BLaER1 treated with 17β-estradiol and CSF1 and Interleukin-3, amounts not matched to agents 10 nM and 100 nM (cell line): ENCODE data around the gene NCAM2.
"Not testable (repeated sequence)": the region's sequence is repeated elsewhere in the genome, so short reads cannot be mapped to it uniquely, and the experiment has no call there.

Source experiments
- H3K27ac ChIP-seq, 11 experiments: shearing (Covaris generic); formaldehyde crosslinking; 2 replicates each; pipeline ENCODE4 v1.8.1; 2022
- H3K27me3 ChIP-seq, 11 experiments: shearing (Covaris generic); formaldehyde crosslinking; 2 replicates each; pipeline ENCODE4 v1.8.1; 2022
- H3K36me3 ChIP-seq, 11 experiments: shearing (Covaris generic); formaldehyde crosslinking; 2 replicates each; pipeline ENCODE4 v1.8.1; 2022
- H3K4me1 ChIP-seq, 10 experiments: shearing (Covaris generic); formaldehyde crosslinking; 2 replicates each; pipeline ENCODE4 v1.8.1; 2022
- H3K4me2 ChIP-seq, 11 experiments: shearing (Covaris generic); formaldehyde crosslinking; 2 replicates each; pipeline ENCODE4 v1.8.1; 2022
- H3K4me3 ChIP-seq, 10 experiments: shearing (Covaris generic); formaldehyde crosslinking; 2 replicates each; pipeline ENCODE4 v1.8.1; 2022
- H3K9ac ChIP-seq, 11 experiments: shearing (Covaris generic); formaldehyde crosslinking; 2 replicates each; pipeline ENCODE4 v1.8.1; 2022
- H3K9me3 ChIP-seq, 11 experiments: shearing (Covaris generic); formaldehyde crosslinking; replicated peaks in 1 of 11; 2 replicates each; pipeline ENCODE4 v1.8.1; 2022
- H4K20me1 ChIP-seq, 11 experiments: shearing (Covaris generic); formaldehyde crosslinking; 2 replicates each; pipeline ENCODE4 v1.8.1; 2022
- Cebpa-rat ChIP-seq, 11 experiments: shearing (Covaris generic); IDR thresholded peaks; 2 replicates each; pipeline ENCODE4 v1.8.1; 2022

Gene NCAM2

GRCh38 chr21:21148514-21148913 is 150.3 kb downstream of the NCAM2 start:
- Histone ChIP-seq H3K27ac (no peak overlapping the region), H3K36me3 (no peaks in the 10 kb centered on the region), H3K4me3 (no peak overlapping the region), H3K9me3 (no peaks in the 10 kb centered on the region), H3K4me2 (no peak overlapping the region), H4K20me1 (no peaks in the 10 kb centered on the region), H3K27me3 (no peaks in the 10 kb centered on the region), H3K4me1 (no peaks in the 10 kb centered on the region), H3K9ac (no peak overlapping the region)
- TF ChIP-seq Cebpa-rat (IDR thresholded peaks at IDR 0.05), result no peak

- not testable (repeated sequence) for H3K9ac ChIP-seq, H3K27me3 ChIP-seq, H3K9me3 ChIP-seq, H3K4me3 ChIP-seq, H3K4me2 ChIP-seq, H3K27ac ChIP-seq, H3K4me1 ChIP-seq, H4K20me1 ChIP-seq, H3K36me3 ChIP-seq
Measured at GRCh38 chr21:21149445-21149844, 151.2 kb downstream of the NCAM2 start.

DNA sequence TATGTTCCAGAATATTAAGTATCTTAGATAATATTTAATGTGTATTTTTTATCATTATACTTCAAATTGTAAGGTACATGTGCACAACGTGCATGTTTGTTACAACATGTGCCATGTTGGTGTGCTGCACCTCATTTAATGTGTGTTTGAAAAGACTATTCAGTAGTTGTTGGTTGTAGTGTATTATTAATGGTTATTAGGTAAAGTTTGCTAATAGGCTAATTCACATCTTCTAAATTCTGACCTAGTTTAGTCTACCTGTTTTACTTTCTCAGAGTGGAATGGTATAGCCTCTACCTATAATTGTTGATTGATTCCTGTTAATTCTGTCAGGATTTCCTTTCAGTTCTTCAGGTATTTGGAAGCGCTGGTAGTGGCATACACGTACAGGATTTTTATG is 153.0 kb downstream of the NCAM2 start:
- Histone ChIP-seq H3K4me1 (no peaks in the 10 kb centered on the region), H3K27me3 (no peaks in the 10 kb centered on the region), H3K27ac (no peak overlapping the region), H3K9ac (no peak overlapping the region), H3K4me2 (no peak overlapping the region), H3K9me3 (no peaks in the 10 kb centered on the region), H3K36me3 (no peaks in the 10 kb centered on the region), H4K20me1 (no peaks in the 10 kb centered on the region), H3K4me3 (no peak overlapping the region)
- TF ChIP-seq Cebpa-rat (IDR thresholded peaks at IDR 0.05), result no peak

DNA sequence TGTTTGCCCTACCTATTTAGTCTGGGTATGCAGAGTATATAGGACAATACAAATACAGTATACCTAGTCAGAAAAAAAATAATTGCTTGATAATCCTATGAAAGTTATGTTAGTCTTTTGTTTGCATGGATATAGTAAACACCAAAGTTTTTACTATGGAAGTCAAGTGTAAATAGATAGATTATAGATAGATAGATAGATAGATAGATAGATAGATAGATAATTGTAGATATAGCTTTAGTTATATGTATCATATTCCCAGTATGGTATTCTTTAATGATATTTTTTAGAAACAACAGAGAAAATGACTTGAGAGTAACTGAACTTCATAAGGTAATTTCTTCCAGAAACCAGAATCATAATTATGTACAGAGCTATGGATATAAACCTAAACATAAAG is 158.2 kb downstream of the NCAM2 start:
- H3K4me1 ChIP-seq, result no peaks in the 10 kb centered on the region
- TF ChIP-seq Cebpa-rat (IDR thresholded peaks at IDR 0.05), result no peak
- no peak overlapping the region for H3K4me3 ChIP-seq
- H3K4me2 ChIP-seq, result no peak overlapping the region
- no peak overlapping the region for H3K9ac ChIP-seq
- H3K27me3 ChIP-seq, result no peaks in the 10 kb centered on the region
- H3K9me3 ChIP-seq, result no peaks in the 10 kb centered on the region
- H3K36me3 ChIP-seq, result no peaks in the 10 kb centered on the region
- H3K27ac ChIP-seq, result no peak overlapping the region
- no peaks in the 10 kb centered on the region for H4K20me1 ChIP-seq

- Histone ChIP-seq H3K27me3 (no peaks in the 10 kb centered on the region), H3K27ac (no peak overlapping the region), H3K9me3 (no peaks in the 10 kb centered on the region), H3K4me2 (no peak overlapping the region), H3K9ac (no peak overlapping the region), H3K36me3 (no peaks in the 10 kb centered on the region), H3K4me3 (no peak overlapping the region), H4K20me1 (no peaks in the 10 kb centered on the region), H3K4me1 (no peaks in the 10 kb centered on the region)
- TF ChIP-seq Cebpa-rat (IDR thresholded peaks at IDR 0.05), result no peak
Measured at GRCh38 chr21:21156957-21157356, 158.7 kb downstream of the NCAM2 start.

GRCh38 chr21:21158376-21158918 is 160.2 kb downstream of the NCAM2 start:
- Histone ChIP-seq H3K4me1 (peaks cover 0 to 13% (median 3%) of the 10 kb centered on the region in 10 experiments; a peak in 9 of 20 replicates), H3K9ac (no peak overlapping the region), H3K36me3 (no peaks in the 10 kb centered on the region), H4K20me1 (no peaks in the 10 kb centered on the region), H3K27ac (no peak overlapping the region), H3K4me3 (no peak overlapping the region), H3K27me3 (no peaks in the 10 kb centered on the region), H3K9me3 (no peaks in the 10 kb centered on the region), H3K4me2 (no peak overlapping the region)
- TF ChIP-seq Cebpa-rat (IDR thresholded peaks at IDR 0.05), result no peak

GRCh38 chr21:21159253-21159899 is 161.2 kb downstream of the NCAM2 start:
- Histone ChIP-seq H3K27ac (no peak overlapping the region), H4K20me1 (no peaks in the 10 kb centered on the region), H3K9me3 (no peaks in the 10 kb centered on the region), H3K4me2 (no peak overlapping the region), H3K36me3 (no peaks in the 10 kb centered on the region), H3K9ac (no peak overlapping the region), H3K27me3 (no peaks in the 10 kb centered on the region), H3K4me1 (peaks cover 0 to 17% (median 3%) of the 10 kb centered on the region in 10 experiments; a peak in 9 of 20 replicates), H3K4me3 (no peak overlapping the region)
- TF ChIP-seq Cebpa-rat (IDR thresholded peaks at IDR 0.05), result no peak

- no peak overlapping the region for H3K27ac ChIP-seq
- no peaks in the 10 kb centered on the region for H3K27me3 ChIP-seq
- H3K36me3 ChIP-seq, result no peaks in the 10 kb centered on the region
- peak overlapping the region in 3 of 11 experiments; percentile 37 to 60 (median 55); a peak in 6 of 22 replicates for H3K4me2 ChIP-seq
- no peak overlapping the region for H3K4me3 ChIP-seq
- peaks cover 0 to 17% (median 3%) of the 10 kb centered on the region in 10 experiments; a peak in 9 of 20 replicates for H3K4me1 ChIP-seq
- H3K9me3 ChIP-seq, result peaks cover 0 to 10% (median 0%) of the 10 kb centered on the region in 11 experiments; a peak in 3 of 22 replicates
- H4K20me1 ChIP-seq, result no peaks in the 10 kb centered on the region
- no peak overlapping the region for H3K9ac ChIP-seq
- TF ChIP-seq Cebpa-rat (IDR thresholded peaks at IDR 0.05), result no peak
Measured at GRCh38 chr21:21162786-21163185, 164.6 kb downstream of the NCAM2 start.

DNA sequence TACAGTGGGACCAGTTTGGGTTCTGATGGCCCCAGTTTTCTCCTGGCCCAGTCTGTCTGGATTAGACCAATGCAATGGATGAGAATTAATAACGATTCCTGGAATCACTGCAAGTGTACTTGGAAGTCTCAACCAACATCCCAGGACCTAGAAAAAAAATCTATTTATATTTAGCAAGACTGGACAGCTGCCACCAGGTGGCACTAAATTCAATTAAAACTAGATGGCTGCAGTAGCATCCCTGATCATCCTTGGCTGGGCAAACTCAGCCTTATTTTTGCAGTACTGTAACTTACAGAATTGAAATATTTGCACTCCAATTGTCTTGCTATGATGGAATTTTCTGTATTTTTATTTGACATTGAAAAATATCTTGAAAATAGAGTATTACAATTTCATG is 165.7 kb downstream of the NCAM2 start:
- H3K27ac ChIP-seq, result no peak overlapping the region
- H3K4me1 ChIP-seq, result peaks cover 0 to 17% (median 3%) of the 10 kb centered on the region in 10 experiments; a peak in 9 of 20 replicates
- no peaks in the 10 kb centered on the region for H4K20me1 ChIP-seq
- peak overlapping the region in 2 of 11 experiments; percentile 55 to 60; a peak in 2 of 22 replicates for H3K4me2 ChIP-seq
- no peak overlapping the region for H3K9ac ChIP-seq
- H3K36me3 ChIP-seq, result no peaks in the 10 kb centered on the region
- peaks cover 0 to 11% (median 0%) of the 10 kb centered on the region in 11 experiments; a peak in 4 of 22 replicates for H3K9me3 ChIP-seq
- no peak for TF ChIP-seq Cebpa-rat (IDR thresholded peaks at IDR 0.05)
- no peak overlapping the region for H3K4me3 ChIP-seq
- H3K27me3 ChIP-seq, result no peaks in the 10 kb centered on the region

DNA sequence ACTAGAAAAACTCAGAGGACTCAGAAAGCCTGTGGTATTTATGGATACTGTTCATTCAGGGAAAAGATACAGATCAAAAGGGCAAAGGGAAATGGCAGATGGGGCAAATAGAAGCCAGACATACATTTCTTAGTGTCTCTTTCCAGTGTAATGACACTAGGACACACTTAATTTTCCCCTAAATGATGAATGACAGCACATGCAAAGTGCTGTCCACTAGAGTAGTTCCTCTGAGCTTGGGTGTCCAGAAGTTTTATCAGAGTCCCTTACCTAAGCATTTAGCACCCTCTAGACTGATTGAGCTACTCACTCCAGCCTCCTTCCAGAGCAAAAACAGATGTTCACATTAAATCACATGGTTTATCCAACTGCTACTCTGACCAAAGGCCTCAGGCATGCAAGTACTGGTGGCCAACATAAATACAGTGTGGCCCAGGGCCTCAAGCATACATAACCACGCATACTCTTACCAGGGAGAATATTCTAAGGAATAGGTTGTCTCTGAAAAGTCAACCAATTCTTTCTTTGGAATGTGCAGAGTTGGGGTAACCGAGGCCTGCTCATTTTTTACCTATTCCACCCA is 166.9 kb downstream of the NCAM2 start:
- Histone ChIP-seq H3K27ac (no peak overlapping the region), H3K9ac (no peak overlapping the region), H3K4me1 (peaks cover 0 to 17% (median 3%) of the 10 kb centered on the region in 10 experiments; a peak in 9 of 20 replicates), H3K27me3 (no peaks in the 10 kb centered on the region), H3K36me3 (no peaks in the 10 kb centered on the region), H4K20me1 (no peaks in the 10 kb centered on the region), H3K4me2 (no peak overlapping the region), H3K9me3 (peaks cover 0 to 11% (median 0%) of the 10 kb centered on the region in 11 experiments; a peak in 4 of 22 replicates), H3K4me3 (no peak overlapping the region)
- TF ChIP-seq Cebpa-rat (IDR thresholded peaks at IDR 0.05), result no peak
